GM21737 (cell line): ENCODE results near the gene SLC51A.
"Not testable (repeated sequence)": the region's sequence is repeated elsewhere in the genome, so short reads cannot be mapped to it uniquely, and the experiment has no call there.

Experiments used
- ATAC-seq: cut with Tn5 transposase; IDR thresholded peaks from one replicate; pipeline ENCODE4 v1.9.1; 2021; ENCODE audit warnings: mild to moderate bottlenecking, moderate library complexity; ENCODE audit not compliant: unreplicated experiment

The SLC51A gene

GRCh38 chr3:196216089-196216564 is at the start of gene SLC51A:
SLC51A (plus strand) TSS chr3:196216534; CDS start chr3:196216713, 179 bp downstream.
- ATAC-seq, result no peak

DNA sequence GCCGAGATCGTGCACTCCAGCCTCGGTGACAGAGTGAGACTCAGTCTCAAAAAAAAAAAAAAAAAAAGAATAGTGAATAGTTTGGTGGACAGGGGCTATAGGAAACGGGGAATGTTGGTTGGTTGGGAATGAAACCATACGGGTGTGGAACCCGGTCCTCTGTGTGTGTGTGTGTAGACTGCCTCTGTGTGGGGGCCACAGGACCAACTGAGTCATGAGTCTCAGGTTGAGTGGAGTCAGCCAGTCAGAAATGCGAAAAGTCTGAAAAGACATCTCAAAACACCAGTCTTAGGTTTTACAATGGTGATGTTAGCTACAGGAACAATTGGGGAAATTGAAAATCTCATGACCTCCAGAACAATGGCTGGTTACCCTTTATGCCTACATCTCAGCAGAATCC is 49.6 kb upstream of the SLC51A start:
- no peak for ATAC-seq

DNA sequence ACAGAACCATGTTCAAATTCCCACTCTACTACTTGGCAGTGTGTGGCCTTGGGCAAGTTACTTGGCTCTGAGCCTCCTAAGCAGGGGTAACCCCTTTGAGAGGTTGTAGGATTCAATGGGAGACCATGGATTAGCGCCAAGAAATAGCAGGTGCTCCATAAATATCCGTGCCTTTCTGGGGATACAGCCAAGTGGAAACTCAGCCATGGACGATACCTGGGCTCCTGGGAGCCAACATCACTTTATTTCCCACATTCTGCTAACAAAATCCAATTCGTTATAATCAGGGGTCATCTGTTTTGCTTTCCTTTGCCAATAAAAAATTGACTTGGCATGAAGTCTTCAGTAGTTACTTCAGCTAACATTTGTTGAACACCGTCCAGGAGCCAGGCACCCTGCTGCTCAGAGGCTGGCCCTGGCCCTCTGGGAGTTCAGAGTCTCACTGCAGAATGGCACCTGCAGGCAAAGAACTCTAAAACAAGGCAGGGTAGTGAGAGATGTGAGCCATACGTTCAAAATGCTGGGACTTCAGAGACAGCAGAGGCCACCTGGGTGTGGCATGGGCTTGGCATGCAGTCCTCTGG is 47.4 kb upstream of the SLC51A start:
- ATAC-seq, result no peak

DNA sequence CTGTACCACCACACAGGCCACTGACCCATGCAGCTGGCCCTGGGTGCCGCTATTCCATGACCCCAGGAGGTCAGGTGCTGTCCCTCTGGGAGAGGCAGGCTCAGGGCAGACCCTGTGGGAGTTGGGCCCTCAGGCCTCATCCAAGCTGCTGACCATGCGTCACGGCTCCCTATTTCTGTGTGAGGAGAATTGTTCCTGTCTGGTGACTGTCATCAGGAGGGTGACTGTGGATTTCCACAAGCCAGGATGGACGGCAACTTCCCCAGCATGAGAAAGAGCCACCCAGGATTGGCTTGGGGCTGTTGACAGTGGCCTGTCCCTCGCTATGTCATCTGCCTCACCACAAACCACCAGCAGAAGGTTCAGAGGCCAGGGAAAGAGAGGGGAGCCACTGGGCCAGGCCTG is 46.5 kb upstream of the SLC51A start:
- ATAC-seq, result no peak

GRCh38 chr3:196170296-196170695 is 46.0 kb upstream of the SLC51A start:
- not testable (repeated sequence) for ATAC-seq

GRCh38 chr3:196174652-196175051 is 41.7 kb upstream of the SLC51A start:
- no peak for ATAC-seq

DNA sequence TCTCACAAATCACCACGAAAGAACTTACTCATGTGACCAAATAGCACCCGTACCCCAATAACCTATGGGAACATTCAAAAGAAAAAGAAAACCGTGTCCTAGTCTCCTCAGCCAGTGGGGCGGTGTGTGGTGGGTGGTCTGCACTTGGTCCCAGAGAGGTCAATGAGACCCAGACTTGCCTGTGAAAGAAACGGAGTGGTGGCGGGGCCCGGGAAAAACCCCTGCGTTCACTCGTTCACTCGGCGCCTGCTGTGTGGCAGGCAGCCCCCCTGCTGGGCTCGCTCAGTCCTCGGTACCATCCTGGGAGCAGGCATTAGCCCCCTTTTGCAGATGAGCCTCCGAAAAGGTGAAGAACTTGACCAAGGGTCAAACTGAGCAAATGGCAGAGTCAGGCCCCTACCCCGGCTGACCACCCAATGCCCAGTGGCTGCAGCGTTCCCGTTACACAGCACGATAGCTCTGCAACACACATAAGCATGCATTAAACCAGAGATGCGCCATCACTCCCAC is 41.2 kb upstream of the SLC51A start:
- no peak for ATAC-seq

GRCh38 chr3:196175722-196176121 is 40.6 kb upstream of the SLC51A start:
- ATAC-seq, result no peak

GRCh38 chr3:196177567-196177966 is 38.8 kb upstream of the SLC51A start:
- ATAC-seq, result no peak

DNA sequence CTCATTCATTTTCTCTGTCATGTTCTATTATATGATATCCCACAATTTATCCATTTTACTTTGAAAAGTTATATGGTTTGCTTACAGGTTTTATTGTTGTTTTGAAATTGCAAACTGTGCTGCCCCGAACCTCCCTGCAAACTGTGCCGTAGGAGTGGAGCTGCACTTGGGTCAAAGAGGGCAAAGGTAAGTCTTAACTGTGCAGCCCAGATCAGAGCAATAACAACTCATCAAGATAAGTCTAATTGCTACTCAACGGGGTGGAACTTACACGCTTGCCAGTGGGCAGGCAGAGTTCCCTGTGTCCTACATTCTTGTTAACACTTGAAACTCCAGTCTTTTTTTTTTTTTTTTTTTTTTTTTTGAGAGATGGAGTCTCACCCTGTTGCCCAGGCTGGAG is 38.4 kb upstream of the SLC51A start:
- ATAC-seq, result no peak

GRCh38 chr3:196178993-196179379 is 37.3 kb upstream of the SLC51A start:
- no peak for ATAC-seq

- ATAC-seq, result peak; percentile 67
These were observed 36.7 kb upstream of the SLC51A start for GRCh38 chr3:196179380-196180308.

DNA sequence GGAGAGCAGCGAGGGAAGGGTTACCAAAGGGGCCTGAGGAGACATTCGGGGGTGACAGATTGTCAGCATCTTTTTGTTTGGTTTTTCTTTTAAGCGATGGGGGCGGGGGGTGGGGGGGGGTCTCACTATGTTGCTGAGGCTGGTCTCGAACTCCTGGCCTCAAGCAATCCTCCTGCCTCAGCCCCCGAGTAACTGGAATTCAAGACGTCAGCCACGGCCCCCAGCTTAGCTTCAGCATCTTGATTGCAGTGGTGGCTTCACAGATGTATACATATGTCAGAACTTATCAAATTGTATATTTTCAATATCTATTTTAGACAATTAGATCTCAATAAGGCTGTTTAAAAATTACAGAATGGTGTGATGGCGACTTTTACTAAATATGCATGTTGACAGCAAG is 36.0 kb upstream of the SLC51A start:
- ATAC-seq, result no peak

DNA sequence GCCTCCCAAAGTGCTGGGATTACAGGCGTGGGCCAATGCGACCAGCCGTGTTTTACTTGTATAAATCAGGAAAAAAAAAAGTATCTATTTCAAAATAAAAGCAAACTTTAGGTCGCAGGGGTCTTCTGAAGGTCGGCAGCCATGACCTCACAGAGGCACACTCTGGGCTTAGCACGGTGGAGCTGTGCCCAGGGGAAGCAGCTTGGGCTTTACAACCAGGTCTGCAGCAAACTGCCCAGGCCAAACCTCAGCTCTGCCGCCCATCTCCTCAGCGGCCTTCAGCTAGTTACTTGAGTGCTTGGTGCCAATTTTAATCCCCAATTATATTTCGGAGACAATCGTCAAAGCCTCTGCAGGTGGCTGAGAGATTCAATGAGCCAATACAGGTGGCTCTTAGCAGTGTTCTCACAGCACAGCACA is 35.2 kb upstream of the SLC51A start:
- no peak for ATAC-seq

- ATAC-seq, result not testable (repeated sequence)
These were observed 32.2 kb upstream of the SLC51A start for GRCh38 chr3:196184169-196184432.

DNA sequence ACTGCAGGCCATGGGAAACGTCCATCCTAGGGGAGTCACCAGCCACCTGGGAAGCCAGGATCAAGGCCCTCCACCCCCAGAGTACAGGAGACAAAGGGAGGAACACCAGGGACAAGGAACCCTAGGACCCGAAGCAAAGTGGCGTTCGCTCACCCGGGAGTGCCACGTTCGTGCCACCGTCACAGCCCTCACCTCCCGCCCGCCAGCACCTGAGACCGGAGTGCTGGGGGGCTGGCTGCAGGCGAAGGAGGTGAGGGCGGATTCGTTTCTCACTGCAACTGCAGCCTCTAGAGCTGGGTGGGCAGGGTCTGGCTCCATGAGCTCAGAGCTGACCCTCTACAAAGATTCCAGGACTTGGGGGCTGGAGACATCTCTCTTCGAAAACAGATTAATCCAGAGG is 31.5 kb upstream of the SLC51A start:
- no peak for ATAC-seq

- ATAC-seq, result peak; percentile 52
These were observed 29.4 kb upstream of the SLC51A start for GRCh38 chr3:196186651-196187573.

DNA sequence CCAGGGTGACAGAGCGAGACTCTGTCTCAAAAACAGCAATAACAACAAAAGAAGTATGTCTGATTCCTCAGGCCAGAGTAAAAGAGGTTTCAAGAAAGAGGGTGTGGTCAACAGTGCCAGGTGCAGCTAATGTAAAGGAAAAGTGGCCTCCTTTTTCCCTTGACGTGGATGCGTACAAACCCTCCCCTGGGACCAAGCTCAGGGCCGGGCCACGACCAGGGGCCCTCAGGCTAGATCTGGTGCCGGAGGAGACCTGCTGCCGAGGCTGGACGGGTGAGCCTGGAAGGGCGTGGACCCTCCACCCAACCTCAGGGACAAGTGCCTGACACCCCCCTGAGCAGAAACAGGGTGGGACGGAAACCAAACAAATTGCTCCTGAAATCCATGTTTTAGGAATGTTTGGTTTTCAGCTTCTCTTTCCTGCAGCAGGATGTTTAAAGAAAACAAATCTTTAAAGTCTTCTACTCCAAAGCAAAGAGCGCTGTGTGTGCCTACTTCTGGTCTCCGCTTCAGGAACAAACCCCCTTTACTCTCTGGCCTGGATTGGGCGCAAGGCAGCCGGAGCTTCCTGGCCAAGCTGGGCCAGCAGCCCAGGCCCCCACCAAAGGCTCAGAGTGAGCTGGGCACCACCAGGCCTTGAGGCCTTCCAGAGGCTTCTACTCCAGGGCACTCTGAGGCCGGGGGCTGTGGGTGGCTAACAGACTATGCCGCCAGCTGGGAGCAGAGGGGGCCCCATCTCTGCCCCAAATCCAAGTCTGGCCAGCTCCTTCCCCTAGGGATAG is 26.6 kb upstream of the SLC51A start:
- ATAC-seq, result no peak

DNA sequence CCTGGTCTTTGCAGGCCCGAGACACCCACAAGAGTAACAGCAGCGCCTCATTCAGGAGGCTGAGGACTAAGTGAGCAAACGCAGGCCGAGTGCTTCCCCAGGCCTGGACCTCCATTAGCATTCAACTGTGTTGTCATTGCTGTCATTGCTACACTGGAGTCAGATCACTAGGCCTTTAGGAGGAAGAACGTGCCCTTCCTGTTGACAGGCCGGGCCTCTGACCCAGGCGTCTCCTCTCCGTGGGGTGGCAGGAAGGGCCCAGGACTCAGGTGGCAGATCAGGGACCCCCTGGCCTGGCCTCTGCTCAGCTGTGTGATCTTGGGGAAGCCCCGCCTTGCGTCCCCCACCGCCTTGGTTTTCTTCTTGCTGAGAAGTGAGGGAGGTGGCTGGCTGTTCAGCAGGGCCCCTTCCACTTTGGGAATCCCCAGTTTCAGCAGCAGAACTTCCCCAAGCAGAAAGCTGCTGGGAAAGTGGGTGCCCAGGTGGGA is 24.3 kb upstream of the SLC51A start:
- ATAC-seq, result peak; percentile 39

GRCh38 chr3:196192524-196193051 is 23.7 kb upstream of the SLC51A start:
- peak; percentile 17 for ATAC-seq
